ENCODE results near the gene SLC22A15. TPM values are rescaled to one million over a fixed set of nuclear protein-coding genes. Genes with fewer than 3 reads are reported as not detected.
"Not testable (repeated sequence)": the region's sequence is repeated elsewhere in the genome, so short reads cannot be mapped to it uniquely, and the experiment has no call there.

SLC22A15 gene
- total RNA-seq, 4 donors from 2014 or later: 1.8 to 2.8 (median 2.3) TPM

DNA sequence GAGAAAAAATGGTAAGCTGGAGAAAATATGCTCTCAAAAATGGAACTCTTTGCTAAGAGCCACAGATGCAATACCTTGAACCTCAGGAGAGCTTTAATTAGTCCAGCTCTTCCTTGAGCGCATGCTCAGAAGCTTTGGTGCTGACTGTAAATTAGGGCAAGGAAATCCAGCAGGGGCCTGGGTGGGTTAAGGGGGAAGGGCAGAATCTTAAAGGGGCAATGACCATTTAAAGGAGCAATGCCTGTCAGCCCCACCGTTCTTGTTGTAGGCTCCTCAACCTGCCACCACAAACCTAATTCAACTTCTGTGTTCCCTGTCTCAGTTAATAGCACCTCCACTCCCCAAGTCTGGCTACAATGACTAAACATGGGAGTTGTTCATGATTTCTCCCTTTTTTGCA lies 6.8 kb upstream of the SLC22A15 start:
- Histone ChIP-seq H3K9me3 (no peaks in the 10 kb centered on the region), H3K36me3 (no peaks in the 10 kb centered on the region), H3K27me3 (peaks cover 0 to 11% (median 0%) of the 10 kb centered on the region in 4 donors), H3K4me1 (no peaks in the 10 kb centered on the region), H3K27ac (replicated peaks in 1 of 4) (no peak overlapping the region), H3K4me3 (no peak overlapping the region)
- DNase-seq (ENCODE audit: extremely low spot score): no peak
- TF ChIP-seq CTCF (IDR thresholded peaks at IDR 0.05) (no peak), EP300 (IDR thresholded peaks at IDR 0.05) (no peak), POLR2AphosphoS5 (IDR thresholded peaks at IDR 0.05) (no peak), POLR2A (IDR thresholded peaks at IDR 0.05; ENCODE audit: low read depth) (no peak)
- 20% methylated on average over 2 of the region's 2 CpGs for WGBS
- intact Hi-C loops (cut with DNase I): no loop called here

DNA sequence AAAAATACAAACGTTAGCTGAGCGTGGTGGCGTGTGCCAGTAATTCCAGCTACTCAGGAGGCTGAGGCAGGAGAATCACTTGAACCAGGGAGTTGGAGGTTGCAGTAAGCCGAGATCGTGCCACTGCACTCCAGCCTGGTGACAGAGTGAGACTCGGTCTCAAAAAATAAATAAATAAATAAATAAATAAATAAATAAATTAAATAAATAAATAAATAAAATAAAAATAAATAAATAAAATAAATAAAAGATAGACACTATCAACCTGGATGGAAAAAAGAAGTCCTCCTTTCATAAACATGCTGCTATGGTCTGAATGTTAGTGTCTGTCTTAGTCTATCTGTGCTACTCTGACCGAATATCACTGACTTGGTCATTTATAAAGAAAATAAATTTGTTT lies 4.5 kb upstream of the SLC22A15 start:
- DNase-seq (ENCODE audit: extremely low spot score); H3K4me3 ChIP-seq; H3K27ac ChIP-seq (replicated peaks in 1 of 4); H3K36me3 ChIP-seq; intact Hi-C loops (cut with DNase I); H3K9me3 ChIP-seq: not testable (repeated sequence)
- peaks cover 0 to 22% (median 5%) of the 10 kb centered on the region in 4 donors for H3K27me3 ChIP-seq
- peaks cover 0 to 12% (median 8%) of the 10 kb centered on the region in 4 donors for H3K4me1 ChIP-seq
- 96% methylated on average over 7 of the region's 7 CpGs for WGBS

DNA sequence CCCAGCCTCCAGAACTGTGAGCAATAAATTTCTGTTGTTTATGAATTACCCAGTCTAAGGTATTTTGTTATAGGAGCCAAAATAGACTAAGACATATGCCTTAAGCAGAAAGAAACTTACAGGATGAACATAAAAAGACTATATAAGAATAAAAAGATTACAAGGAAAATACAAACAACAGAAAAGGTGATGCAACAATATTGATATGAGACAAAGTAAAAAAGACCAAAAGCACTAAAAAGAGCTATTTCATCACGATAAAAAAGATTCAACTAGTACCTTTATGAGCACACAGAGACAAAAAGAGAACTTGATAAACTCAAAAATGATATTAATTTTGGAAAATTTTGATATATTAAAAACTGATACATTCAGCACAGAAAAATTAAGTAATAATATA lies 3.2 kb upstream of the SLC22A15 start:
- intact Hi-C loops (cut with DNase I): no loop called here
- Histone ChIP-seq H3K27ac (replicated peaks in 1 of 4) (no peak overlapping the region), H3K9me3 (no peaks in the 10 kb centered on the region), H3K4me1 (peaks cover 0 to 19% (median 11%) of the 10 kb centered on the region in 4 donors), H3K36me3 (no peaks in the 10 kb centered on the region), H3K4me3 (no peak overlapping the region), H3K27me3 (peaks cover 0 to 26% (median 6%) of the 10 kb centered on the region in 4 donors)
- no peak for DNase-seq (ENCODE audit: extremely low spot score)
- TF ChIP-seq POLR2AphosphoS5 (IDR thresholded peaks at IDR 0.05) (no peak), EP300 (IDR thresholded peaks at IDR 0.05) (no peak), CTCF (IDR thresholded peaks at IDR 0.05) (no peak), POLR2A (IDR thresholded peaks at IDR 0.05; ENCODE audit: low read depth) (no peak)
- 93% methylated on average over 1 of the region's 1 CpG for WGBS

DNA sequence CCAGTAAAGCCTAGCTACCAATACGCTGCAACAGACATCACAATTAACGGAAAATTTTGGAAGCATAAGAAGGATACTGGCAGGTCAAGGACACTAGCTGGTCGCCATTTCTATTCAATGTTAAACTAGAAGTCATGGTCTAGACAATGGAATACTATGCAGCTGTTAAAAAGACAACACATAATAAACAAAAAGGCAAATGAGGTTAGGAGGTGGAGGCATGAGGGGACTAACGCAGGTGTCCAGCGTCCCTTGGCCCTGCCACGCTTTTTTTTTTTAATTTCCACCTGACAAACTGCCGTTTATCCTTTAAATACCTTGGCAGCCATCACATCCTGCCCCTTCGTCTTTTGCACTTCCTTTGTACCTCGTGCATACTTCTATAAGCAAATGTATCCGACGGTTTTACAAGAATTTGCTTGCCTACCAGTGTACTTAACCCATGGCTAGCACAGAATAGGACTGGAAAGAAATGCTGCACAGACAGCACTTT lies 698 bp upstream of the SLC22A15 start:
- Histone ChIP-seq H3K4me3 (peak overlapping the region; percentile 60 to 67 (median 65)), H3K36me3 (no peaks in the 10 kb centered on the region), H3K9me3 (no peaks in the 10 kb centered on the region), H3K27ac (replicated peaks in 1 of 4) (peak overlapping the region; percentile 61 to 74 (median 70)), H3K27me3 (peaks cover 0 to 19% (median 6%) of the 10 kb centered on the region in 4 donors), H3K4me1 (peaks cover 0 to 19% (median 11%) of the 10 kb centered on the region in 4 donors)
- WGBS: 43% methylated on average over 11 of the region's 11 CpGs
- DNase-seq (ENCODE audit: extremely low spot score): no peak
- no peak for TF ChIP-seq EP300 (IDR thresholded peaks at IDR 0.05)
- no peak for TF ChIP-seq POLR2AphosphoS5 (IDR thresholded peaks at IDR 0.05)
- TF ChIP-seq CTCF (IDR thresholded peaks at IDR 0.05): no peak
- TF ChIP-seq POLR2A (IDR thresholded peaks at IDR 0.05; ENCODE audit: low read depth): no peak
- intact Hi-C loops (cut with DNase I): no loop called here

DNA sequence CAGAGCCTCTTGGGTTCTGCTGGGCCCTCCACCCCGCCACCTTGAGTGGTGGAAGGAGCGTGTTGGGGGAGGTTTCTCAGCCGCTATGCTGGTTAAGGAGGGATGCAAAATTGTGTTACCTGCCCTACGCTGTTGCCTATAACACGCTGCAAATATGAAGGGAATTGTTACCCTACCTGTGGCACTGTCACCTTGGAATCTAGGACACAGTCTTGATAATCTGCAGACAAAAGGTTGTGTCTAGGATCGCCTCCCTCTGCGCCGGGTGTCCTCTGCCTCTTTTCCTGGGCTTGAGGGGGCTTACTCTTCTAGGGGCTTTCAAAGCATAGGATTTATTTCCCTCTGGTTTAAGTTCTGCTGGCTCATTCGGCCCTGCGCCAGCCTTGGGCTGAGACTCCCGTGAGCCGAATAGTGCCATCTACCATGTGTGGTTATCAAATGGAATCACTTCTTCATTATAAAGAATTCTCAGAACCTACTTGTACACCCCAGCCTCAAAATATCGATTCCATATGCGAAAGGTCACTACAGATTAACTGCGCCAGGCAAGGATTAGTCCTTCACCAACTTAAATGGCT lies 697 bp downstream of the SLC22A15 start:
- Histone ChIP-seq H3K4me3 (peak overlapping the region; percentile 60 to 67 (median 65)), H3K36me3 (no peaks in the 10 kb centered on the region), H3K27ac (replicated peaks in 1 of 4) (peak overlapping the region; percentile 61 to 74 (median 70)), H3K4me1 (peaks cover 8 to 19% (median 11%) of the 10 kb centered on the region in 4 donors), H3K9me3 (no peaks in the 10 kb centered on the region), H3K27me3 (peaks cover 0 to 15% (median 6%) of the 10 kb centered on the region in 4 donors)
- no peak for TF ChIP-seq POLR2AphosphoS5 (IDR thresholded peaks at IDR 0.05)
- TF ChIP-seq POLR2A (IDR thresholded peaks at IDR 0.05; ENCODE audit: low read depth): no peak
- TF ChIP-seq EP300 (IDR thresholded peaks at IDR 0.05): no peak
- no peak for TF ChIP-seq CTCF (IDR thresholded peaks at IDR 0.05)
- DNase-seq (ENCODE audit: extremely low spot score): no peak
- 74% methylated on average over 13 of the region's 15 CpGs for WGBS
- intact Hi-C loops (cut with DNase I): no loop called here

All from esophagus muscularis mucosa (tissue), 4 donors.